HUES6 (cell line): ENCODE measurements around the gene SPATA6L.

Experiments
- H3K27ac ChIP-seq: 2 replicates; pipeline ENCODE4 v1.7.0; 2013; ENCODE audit warnings: low read depth, mild to moderate bottlenecking, low read length, inconsistent platforms
- H3K27me3 ChIP-seq: 2 replicates; pipeline ENCODE4 v1.6.1; 2013; ENCODE audit warnings: low read length; ENCODE audit not compliant: control insufficient read depth, insufficient read depth
- H3K36me3 ChIP-seq: 2 replicates; pipeline ENCODE4 v1.6.1; 2013; ENCODE audit warnings: low read length; ENCODE audit not compliant: control insufficient read depth, insufficient read depth
- H3K4me1 ChIP-seq: 2 replicates; pipeline ENCODE4 v1.6.1; 2013; ENCODE audit warnings: low read length; ENCODE audit not compliant: control insufficient read depth, insufficient read depth
- H3K4me3 ChIP-seq: 2 replicates; pipeline ENCODE4 v1.5.1; 2013; ENCODE audit warnings: low read depth, low read length
- H3K9ac ChIP-seq: one replicate; pipeline ENCODE4 v1.6.1; 2013; ENCODE audit warnings: mild to moderate bottlenecking, low read length
- H3K9me3 ChIP-seq: 2 replicates; pipeline ENCODE4 v1.6.1; 2013; ENCODE audit warnings: low read depth, low read length; ENCODE audit not compliant: control insufficient read depth, insufficient read depth

SPATA6L gene

DNA sequence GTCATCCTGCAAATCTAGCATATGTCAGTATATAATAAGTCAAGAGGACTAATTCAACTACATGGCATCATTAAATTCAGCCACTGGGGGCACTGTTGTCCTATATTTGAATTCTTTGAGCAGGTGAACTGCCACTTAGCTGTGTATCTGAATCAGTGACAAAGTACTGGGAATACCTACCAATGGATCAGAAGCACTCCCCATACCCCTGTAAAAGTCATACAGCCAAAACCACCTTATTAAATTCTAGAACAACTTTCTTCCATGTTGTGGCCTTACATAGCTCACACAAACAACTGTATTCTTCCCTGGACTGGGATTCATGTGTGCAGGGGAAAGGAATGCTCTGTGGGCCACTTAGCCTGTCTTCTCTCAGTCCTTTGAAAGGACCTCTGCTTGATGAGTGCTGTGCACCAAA is 61.6 kb downstream of the SPATA6L start:
- Histone ChIP-seq H3K27ac (no peak overlapping the region), H3K27me3 (no peaks in the 10 kb centered on the region), H3K9ac (no peak overlapping the region), H3K36me3 (no peaks in the 10 kb centered on the region), H3K4me3 (no peak overlapping the region), H3K9me3 (no peaks in the 10 kb centered on the region), H3K4me1 (peaks cover 5% of the 10 kb centered on the region; the same call in 1 of the 2 replicates)

DNA sequence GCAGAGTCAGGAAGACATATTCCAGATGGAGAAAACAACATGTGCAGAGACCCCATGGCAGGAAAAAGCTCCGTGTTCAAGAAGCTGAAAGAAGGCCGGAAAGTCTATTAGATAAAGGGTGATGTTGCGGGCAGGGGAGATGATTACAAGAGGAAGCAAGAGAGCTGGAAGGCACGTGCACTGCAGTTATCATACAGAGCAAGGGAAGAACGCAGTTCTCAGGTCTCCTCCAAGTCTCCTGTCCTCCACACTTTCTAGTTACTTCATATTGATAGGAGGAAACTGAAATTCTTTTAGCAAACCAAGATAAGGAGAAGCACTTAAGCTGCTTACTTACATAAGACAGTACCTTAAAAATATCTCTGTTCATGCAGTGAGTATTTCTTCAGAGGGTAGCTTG is 62.5 kb downstream of the SPATA6L start:
- peaks cover 5% of the 10 kb centered on the region; the same call in 1 of the 2 replicates for H3K4me1 ChIP-seq
- no peak overlapping the region for H3K9ac ChIP-seq
- H3K36me3 ChIP-seq: no peaks in the 10 kb centered on the region
- no peak overlapping the region for H3K4me3 ChIP-seq
- H3K27me3 ChIP-seq: no peaks in the 10 kb centered on the region
- H3K9me3 ChIP-seq: no peaks in the 10 kb centered on the region
- no peak overlapping the region for H3K27ac ChIP-seq

DNA sequence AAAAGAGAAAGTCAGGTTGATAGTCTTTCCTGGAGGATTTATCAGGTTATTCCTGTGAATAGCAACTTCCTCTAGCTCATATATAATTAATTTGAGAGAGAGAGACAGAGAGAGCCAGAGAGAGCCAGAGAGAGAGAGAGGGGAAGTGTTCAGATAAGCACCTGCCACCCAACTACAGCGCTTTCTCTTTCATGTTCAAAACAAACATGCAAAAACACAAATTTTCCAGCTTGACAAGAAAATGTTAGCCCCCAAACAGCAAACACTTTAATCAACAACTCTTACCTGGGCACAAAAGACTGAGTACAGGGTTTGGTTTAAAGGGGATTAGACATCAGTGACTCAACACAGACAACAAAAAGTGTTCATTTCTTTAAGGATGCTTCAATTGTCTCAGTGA is 65.9 kb downstream of the SPATA6L start:
- Histone ChIP-seq H3K27me3 (no peaks in the 10 kb centered on the region), H3K27ac (no peak overlapping the region), H3K9me3 (no peaks in the 10 kb centered on the region), H3K4me1 (peaks cover 11% of the 10 kb centered on the region), H3K9ac (no peak overlapping the region), H3K4me3 (no peak overlapping the region), H3K36me3 (no peaks in the 10 kb centered on the region)

DNA sequence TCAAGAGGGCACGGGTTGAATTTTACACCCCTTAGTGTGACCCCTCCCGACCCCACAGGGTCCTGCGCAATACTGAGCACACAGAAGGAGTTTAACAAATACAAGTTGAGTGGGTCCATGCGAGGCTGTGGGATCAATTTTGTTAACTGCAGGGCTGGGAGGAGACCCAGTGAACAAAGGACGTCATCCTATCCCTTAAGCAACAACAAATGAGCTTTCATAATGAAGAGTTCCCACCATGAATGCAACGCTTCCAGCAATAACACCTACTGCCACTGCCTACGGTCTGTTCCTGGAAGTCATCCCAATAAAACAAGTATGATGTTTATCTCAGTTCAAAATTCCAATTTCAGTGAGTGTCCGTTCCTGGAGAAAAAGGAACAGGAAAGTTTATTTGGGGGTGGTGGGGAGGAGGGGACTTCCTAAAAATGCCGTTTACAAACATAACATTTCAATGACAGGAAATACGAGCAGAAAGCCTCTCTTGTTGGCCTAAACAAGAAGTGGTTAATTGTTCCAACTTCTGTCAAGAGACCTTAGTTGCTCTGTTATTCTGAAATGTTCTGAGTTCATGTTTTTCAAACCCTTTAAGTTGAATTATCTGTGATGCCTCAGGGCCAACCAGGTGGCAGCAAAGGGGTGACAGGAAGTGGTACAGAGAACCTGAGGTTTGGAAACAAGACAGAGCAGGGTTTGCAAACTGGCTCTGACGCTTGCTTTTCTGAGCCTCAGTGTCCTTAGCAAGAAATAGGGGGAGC is 69.9 kb downstream of the SPATA6L start:
- Histone ChIP-seq H3K9ac (no peak overlapping the region), H3K27ac (no peak overlapping the region), H3K27me3 (no peaks in the 10 kb centered on the region), H3K4me1 (peaks cover 6% of the 10 kb centered on the region), H3K9me3 (no peaks in the 10 kb centered on the region), H3K36me3 (no peaks in the 10 kb centered on the region), H3K4me3 (no peak overlapping the region)

DNA sequence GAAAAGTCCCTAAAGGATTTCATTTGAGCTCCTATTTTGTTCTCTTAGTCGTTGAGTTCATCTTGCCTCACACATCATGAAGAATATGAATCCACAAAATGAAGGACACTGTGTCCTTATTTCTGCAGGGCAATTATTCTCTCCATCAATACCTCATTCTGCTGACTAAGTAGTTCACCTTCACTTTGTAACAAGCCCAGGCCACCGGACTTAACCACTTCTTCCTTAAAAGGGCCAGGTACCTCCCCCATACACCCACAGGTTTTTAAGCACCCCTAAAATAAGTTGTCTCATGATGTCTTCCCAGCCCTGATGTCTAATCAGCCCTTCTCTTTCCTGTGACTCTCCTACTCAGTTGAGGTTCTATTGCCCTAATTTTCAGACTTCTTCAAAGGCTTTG is 71.3 kb downstream of the SPATA6L start:
- H3K36me3 ChIP-seq: no peaks in the 10 kb centered on the region
- H3K9me3 ChIP-seq: no peaks in the 10 kb centered on the region
- H3K9ac ChIP-seq: no peak overlapping the region
- H3K4me1 ChIP-seq: peaks cover 12% of the 10 kb centered on the region
- H3K27ac ChIP-seq: no peak overlapping the region
- H3K4me3 ChIP-seq: no peak overlapping the region
- no peaks in the 10 kb centered on the region for H3K27me3 ChIP-seq

DNA sequence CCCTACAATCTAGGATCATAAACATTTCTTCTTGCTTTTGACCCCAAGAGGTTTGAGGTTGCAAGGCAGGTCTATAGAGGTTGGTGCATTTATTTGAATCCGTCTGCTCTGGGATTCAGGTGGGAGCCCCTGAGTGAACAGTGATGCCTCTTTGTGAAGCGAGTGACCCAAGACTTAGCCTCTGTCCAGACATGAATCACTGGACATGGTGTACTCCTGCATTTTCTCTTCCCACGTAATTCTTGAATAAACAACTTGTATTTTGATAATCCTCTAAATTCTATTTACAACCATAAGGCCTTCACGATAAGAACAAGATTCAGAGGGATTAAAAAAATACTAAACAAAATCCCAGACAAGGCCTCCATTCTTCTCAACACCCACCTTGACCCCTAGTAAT is 71.7 kb downstream of the SPATA6L start:
- H3K27ac ChIP-seq: no peak overlapping the region
- H3K4me1 ChIP-seq: peaks cover 12% of the 10 kb centered on the region
- H3K9me3 ChIP-seq: no peaks in the 10 kb centered on the region
- H3K36me3 ChIP-seq: no peaks in the 10 kb centered on the region
- no peak overlapping the region for H3K9ac ChIP-seq
- no peaks in the 10 kb centered on the region for H3K27me3 ChIP-seq
- H3K4me3 ChIP-seq: no peak overlapping the region

DNA sequence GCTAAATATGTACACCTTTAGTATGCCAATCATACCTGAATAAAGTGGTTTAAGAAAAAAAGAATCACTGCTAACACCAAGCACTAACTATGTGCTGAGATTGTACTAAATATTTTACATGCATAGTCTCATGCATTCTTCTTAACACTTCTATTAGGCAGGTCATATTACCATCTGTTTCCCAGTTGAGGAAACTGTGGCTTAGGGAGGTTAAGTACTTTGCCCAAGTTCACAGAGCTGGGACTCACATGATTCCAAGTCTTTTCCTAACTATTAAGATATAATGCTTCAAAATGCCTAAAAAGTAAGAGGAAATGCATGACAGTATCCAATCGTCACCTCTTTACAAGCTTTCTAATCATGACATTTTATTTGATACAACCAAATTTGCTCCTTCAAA is 73.4 kb downstream of the SPATA6L start:
- Histone ChIP-seq H3K4me3 (no peak overlapping the region), H3K4me1 (peaks cover 12% of the 10 kb centered on the region), H3K9me3 (no peaks in the 10 kb centered on the region), H3K27ac (no peak overlapping the region), H3K9ac (no peak overlapping the region), H3K27me3 (no peaks in the 10 kb centered on the region), H3K36me3 (no peaks in the 10 kb centered on the region)

DNA sequence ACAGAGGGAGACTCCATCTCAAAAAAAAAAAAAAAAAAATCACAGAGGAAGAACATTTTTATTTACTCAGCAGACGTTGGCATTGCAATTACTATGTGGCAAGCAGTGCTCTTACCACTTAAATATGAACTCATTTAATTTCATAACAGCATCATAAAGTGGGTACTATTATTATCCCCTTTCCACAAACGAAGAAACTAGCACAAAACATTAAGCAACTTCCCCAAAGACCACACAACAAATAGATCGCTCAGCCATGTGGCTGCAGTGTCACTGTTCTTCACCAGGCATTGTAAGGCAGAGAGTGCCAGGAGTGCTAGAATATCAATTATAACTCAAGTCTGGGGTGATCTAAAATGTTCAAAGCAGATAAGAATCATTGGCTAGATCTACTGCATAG is 74.0 kb downstream of the SPATA6L start:
- Histone ChIP-seq H3K27ac (no peak overlapping the region), H3K9ac (no peak overlapping the region), H3K4me3 (no peak overlapping the region)

DNA sequence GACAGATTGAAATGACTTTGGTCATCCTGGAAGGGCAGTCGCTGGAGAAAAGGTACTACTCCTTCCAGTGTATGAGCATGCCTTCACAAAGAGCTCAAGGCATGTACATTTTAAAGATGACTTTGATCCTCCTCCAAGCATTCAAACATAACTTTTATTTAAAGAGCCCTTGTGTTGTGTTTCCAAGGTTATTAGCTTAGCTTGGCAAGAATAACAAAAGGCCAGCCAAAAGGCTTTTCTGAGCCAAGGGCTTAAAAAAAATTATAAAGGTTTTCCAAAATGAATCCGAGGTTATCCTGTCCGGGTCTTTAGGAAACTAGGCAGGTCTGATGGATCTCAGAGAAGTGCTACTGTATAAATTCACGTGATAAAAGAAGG is 75.2 kb downstream of the SPATA6L start:
- no peak overlapping the region for H3K27ac ChIP-seq
- 0 out of 2 replicates have a peak, but pooled peaks cover 6% of the 10 kb centered on the region for H3K4me1 ChIP-seq
- H3K9ac ChIP-seq: no peak overlapping the region
- H3K27me3 ChIP-seq: no peaks in the 10 kb centered on the region
- H3K4me3 ChIP-seq: no peak overlapping the region
- H3K36me3 ChIP-seq: no peaks in the 10 kb centered on the region
- H3K9me3 ChIP-seq: no peaks in the 10 kb centered on the region

More for the DNA sequence above, 74.0 kb downstream of the SPATA6L start:
- Histone ChIP-seq H3K36me3 (no peaks in the 10 kb centered on the region), H3K27me3 (no peaks in the 10 kb centered on the region), H3K9me3 (no peaks in the 10 kb centered on the region), H3K4me1 (peaks cover 12% of the 10 kb centered on the region)

DNA sequence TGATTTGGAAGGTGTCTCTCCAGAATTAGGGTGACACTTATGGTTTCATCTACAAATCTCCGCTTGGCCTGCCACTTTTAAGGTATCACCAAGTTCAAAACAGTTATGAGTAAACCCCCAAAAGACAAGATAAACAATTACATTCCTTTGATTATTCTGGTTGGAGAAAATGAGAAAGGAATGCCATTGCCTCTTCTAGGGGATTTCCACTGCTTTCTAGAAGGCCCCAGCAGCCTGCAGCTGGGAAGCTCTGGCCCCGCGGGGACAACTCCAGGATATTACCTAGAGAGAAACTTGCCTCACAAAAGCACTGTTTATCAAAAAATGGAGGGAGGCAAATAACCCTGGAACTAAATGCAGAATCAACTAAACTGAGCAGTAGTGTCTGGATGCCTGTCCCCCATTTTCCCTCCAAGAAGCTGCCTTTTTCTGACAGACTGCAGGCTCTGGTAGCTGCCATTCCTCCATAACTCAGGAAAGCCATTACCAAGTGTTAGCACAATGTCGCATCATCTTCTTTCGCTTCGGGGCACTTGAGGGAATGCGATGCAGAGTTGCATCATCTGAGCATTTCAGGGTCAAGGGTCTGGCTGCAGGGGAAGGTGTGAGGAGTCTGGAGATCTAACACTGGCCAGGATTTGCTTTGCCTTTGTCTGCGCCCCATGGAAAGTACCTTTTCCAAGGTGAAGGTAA is 75.7 kb downstream of the SPATA6L start:
- Histone ChIP-seq H3K36me3 (no peaks in the 10 kb centered on the region), H3K4me3 (no peak overlapping the region), H3K27ac (no peak overlapping the region), H3K27me3 (no peaks in the 10 kb centered on the region), H3K9me3 (no peaks in the 10 kb centered on the region), H3K9ac (no peak overlapping the region), H3K4me1 (0 out of 2 replicates have a peak, but pooled peaks cover 6% of the 10 kb centered on the region)

DNA sequence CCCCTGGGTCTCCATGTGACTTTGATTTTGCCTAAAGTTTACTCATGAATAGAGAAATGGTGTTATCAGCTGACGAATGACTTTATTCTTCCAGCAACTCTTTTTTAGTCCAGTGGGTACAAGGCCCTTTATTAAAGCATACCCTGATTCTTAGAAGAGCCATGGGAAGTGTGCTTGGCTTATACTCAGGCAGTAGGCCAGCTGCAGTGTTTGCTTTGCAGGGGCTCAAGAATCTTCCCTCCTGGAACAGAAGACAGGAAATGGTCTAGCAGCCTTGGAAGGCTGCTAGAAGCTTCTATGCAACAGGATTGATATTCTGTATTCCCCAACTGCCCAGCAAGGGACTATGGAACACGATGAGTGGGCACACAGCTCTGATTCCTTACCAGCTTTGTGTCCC is 77.6 kb downstream of the SPATA6L start:
- Histone ChIP-seq H3K27ac (no peak overlapping the region), H3K4me3 (no peak overlapping the region), H3K4me1 (0 out of 2 replicates have a peak, but pooled peaks cover 6% of the 10 kb centered on the region), H3K9ac (no peak overlapping the region), H3K36me3 (no peaks in the 10 kb centered on the region), H3K9me3 (no peaks in the 10 kb centered on the region), H3K27me3 (no peaks in the 10 kb centered on the region)
